NCI-H226 (cell line): Measurements from ENCODE around the gene SLC26A11.
"Not testable (repeated sequence)": the region's sequence is repeated elsewhere in the genome, so short reads cannot be mapped to it uniquely, and the experiment has no call there.

Experiments used
- DNase-seq: peaks from one replicate; pipeline ENCODE4 v3.0.0-alpha.2; 2015

Gene SLC26A11

GRCh38 chr17:80287806-80288567, 67.8 kb downstream of the SLC26A11 start:
- no peak for DNase-seq

- DNase-seq, result no peak
Measured at GRCh38 chr17:80289616-80290015, 69.4 kb downstream of the SLC26A11 start.

GRCh38 chr17:80290156-80290555, 69.9 kb downstream of the SLC26A11 start:
- no peak for DNase-seq

GRCh38 chr17:80291260-80291659, 71.0 kb downstream of the SLC26A11 start:
- DNase-seq, result no peak

GRCh38 chr17:80291691-80292487, 71.7 kb downstream of the SLC26A11 start:
- no peak for DNase-seq

- no peak for DNase-seq
Measured at GRCh38 chr17:80292521-80292971, 72.3 kb downstream of the SLC26A11 start.

GRCh38 chr17:80294210-80294609, 74.0 kb downstream of the SLC26A11 start:
- DNase-seq, result no peak

- no peak for DNase-seq
Measured at GRCh38 chr17:80294653-80295052, 74.4 kb downstream of the SLC26A11 start.

GRCh38 chr17:80295146-80295545, 74.9 kb downstream of the SLC26A11 start:
- DNase-seq, result no peak

GRCh38 chr17:80295559-80295958, 75.3 kb downstream of the SLC26A11 start:
- DNase-seq, result no peak

- DNase-seq, result no peak
Measured at GRCh38 chr17:80296221-80296620, 76.0 kb downstream of the SLC26A11 start.

- DNase-seq, result no peak
Measured at GRCh38 chr17:80297996-80298560, 77.9 kb downstream of the SLC26A11 start.

GRCh38 chr17:80299350-80300100, 79.3 kb downstream of the SLC26A11 start:
- DNase-seq, result not testable (repeated sequence)

GRCh38 chr17:80300756-80301155, 80.5 kb downstream of the SLC26A11 start:
- DNase-seq, result not testable (repeated sequence)
